ENCODE results near the gene CDH16.

The CDH16 gene

DNA sequence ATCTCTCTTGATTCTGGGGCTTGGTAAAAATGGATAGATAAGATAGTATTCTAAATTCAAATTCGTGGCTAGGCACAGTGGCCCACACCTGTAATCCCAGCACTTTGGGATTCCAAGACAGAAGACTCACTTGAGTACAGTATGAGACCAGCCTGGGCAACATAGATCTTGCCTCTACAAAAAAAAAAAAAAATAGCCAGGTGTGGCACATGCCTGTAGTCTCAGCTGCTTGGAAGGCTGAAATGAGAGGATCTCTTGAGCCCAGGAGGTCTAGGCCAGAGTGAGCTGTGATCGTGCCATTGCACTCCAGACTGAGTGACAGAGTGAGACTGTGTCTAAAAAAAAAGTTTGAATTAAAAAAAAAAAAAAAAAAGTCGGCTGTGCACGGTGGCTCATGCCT, 29.1 kb downstream of the CDH16 start:
- TF ChIP-seq, protein P1, sequence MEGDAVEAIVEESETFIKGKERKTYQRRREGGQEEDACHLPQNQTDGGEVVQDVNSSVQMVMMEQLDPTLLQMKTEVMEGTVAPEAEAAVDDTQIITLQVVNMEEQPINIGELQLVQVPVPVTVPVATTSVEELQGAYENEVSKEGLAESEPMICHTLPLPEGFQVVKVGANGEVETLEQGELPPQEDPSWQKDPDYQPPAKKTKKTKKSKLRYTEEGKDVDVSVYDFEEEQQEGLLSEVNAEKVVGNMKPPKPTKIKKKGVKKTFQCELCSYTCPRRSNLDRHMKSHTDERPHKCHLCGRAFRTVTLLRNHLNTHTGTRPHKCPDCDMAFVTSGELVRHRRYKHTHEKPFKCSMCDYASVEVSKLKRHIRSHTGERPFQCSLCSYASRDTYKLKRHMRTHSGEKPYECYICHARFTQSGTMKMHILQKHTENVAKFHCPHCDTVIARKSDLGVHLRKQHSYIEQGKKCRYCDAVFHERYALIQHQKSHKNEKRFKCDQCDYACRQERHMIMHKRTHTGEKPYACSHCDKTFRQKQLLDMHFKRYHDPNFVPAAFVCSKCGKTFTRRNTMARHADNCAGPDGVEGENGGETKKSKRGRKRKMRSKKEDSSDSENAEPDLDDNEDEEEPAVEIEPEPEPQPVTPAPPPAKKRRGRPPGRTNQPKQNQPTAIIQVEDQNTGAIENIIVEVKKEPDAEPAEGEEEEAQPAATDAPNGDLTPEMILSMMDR (IDR thresholded peaks at IDR 0.05; ENCODE audit: low read depth, low read length), result no peak
- in situ Hi-C loops (cut with HindIII; ENCODE audit: low sequenced_read_pairs), result no loop called here
- no peak overlapping the region for H3K4me3 ChIP-seq (ENCODE audit: low read depth, low read length)
- no peak for DNase-seq (ENCODE audit: low read depth, low spot score)

DNA sequence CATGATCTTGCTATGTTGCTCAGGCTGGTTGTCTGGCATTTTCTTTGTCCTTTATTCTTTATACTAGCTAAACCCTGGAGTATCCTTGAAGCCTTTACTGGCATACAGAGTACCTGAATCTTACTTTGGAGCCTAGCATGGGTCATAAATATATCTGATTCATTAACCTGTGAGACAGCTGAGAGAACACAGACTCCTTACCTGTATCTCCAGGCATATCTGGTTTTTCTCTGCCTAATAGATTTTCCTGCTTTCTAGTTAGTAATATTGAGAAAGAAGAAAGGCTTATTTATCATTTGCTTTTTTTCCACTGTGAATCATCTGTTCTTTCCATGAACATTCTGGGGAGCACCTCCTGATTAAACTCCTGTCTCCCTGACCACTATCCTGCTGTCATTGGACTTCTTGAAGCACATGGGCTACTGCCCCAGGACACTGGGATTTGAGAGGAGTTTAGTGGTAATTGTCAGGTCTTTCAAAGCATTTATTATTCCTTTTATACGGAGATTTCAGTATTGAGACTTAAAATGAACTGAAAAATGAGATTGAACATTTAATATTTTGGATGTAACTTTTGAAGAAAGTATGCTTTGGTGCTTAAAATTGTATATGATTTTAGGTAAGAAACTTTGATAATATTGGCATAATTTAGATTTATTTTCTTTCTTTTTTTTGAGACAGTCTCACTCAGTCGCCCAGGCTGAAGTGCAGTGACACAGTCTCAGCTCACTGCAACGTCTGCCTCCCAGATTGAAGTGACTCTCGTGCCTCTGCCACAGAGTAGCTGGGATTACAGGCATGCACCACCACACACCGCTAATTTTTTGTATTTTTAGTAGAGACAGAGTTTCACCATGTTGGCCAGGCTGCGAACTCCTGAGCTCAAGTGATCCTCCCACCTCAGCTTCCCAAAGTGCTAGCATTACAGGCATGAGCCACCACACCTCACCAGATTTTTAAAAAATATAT, 29.8 kb downstream of the CDH16 start:
- in situ Hi-C loops (cut with HindIII; ENCODE audit: low sequenced_read_pairs), result no loop called here
- H3K4me3 ChIP-seq (ENCODE audit: low read depth, low read length), result no peak overlapping the region
- TF ChIP-seq, protein P1 (IDR thresholded peaks at IDR 0.05; ENCODE audit: low read depth, low read length), result no peak
- no peak for DNase-seq (ENCODE audit: low read depth, low spot score)

DNA sequence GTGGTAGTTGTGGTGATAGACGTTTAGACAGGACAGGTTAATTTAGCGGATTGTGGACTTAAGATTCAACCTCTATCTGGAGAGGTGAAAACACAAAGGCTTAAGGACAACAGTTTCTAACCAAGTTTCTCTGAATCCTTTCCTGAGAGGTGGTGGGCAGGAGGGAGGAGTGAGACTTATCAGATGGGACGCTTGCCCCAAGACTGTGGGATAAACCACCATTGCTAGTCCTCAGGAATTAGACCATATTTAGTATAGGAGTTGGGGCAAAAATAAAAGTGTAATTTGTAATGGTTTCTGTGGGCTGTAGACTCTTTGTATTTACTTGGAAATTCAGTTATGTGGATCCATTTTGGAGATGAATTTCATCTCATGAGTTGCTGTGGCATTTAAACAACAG, 31.8 kb downstream of the CDH16 start:
- no peak overlapping the region for H3K4me3 ChIP-seq (ENCODE audit: low read depth, low read length)
- in situ Hi-C loops (cut with HindIII; ENCODE audit: low sequenced_read_pairs), result no loop called here
- peak; percentile 60 for DNase-seq (ENCODE audit: low read depth, low spot score)
- TF ChIP-seq, protein P1 (IDR thresholded peaks at IDR 0.05; ENCODE audit: low read depth, low read length), result no peak

DNA sequence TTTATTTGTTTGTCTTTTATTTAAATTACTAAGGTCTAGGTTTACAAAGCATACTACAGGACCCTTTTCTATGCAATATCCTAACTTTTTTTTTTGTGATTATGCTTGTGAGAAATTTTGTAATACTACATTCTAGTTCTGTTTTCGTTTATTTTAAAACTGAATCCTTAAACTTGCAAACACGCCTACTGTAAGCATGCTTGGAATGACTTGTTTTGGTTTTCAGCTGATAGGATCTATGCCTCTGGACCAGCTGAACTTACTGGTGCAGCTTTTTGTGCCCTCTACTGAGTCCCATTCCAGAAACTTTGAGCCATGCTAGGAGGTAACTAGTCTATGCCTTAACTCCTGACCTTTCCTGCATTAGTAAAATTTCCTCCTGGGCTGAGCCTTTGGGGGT, 32.4 kb downstream of the CDH16 start:
- H3K4me3 ChIP-seq (ENCODE audit: low read depth, low read length), result no peak overlapping the region
- DNase-seq (ENCODE audit: low read depth, low spot score), result no peak
- in situ Hi-C loops (cut with HindIII; ENCODE audit: low sequenced_read_pairs), result no loop called here
- TF ChIP-seq, protein P1 (IDR thresholded peaks at IDR 0.05; ENCODE audit: low read depth, low read length), result no peak

DNA sequence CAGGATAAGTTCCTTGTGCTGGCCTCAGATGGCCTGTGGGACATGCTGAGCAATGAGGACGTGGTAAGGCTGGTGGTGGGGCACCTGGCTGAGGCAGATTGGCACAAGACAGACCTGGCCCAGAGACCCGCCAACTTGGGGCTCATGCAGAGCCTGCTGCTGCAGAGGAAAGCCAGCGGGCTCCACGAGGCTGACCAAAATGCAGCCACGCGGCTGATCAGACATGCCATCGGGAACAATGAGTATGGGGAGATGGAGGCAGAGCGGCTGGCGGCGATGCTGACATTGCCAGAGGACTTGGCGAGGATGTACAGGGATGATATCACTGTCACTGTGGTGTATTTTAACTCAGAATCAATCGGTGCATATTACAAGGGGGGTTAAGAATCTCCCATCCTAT, 33.2 kb downstream of the CDH16 start:
- DNase-seq (ENCODE audit: low read depth, low spot score), result no peak
- TF ChIP-seq, protein P1 (IDR thresholded peaks at IDR 0.05; ENCODE audit: low read depth, low read length), result no peak
- in situ Hi-C loops (cut with HindIII; ENCODE audit: low sequenced_read_pairs), result no loop called here
- no peak overlapping the region for H3K4me3 ChIP-seq (ENCODE audit: low read depth, low read length)

DNA sequence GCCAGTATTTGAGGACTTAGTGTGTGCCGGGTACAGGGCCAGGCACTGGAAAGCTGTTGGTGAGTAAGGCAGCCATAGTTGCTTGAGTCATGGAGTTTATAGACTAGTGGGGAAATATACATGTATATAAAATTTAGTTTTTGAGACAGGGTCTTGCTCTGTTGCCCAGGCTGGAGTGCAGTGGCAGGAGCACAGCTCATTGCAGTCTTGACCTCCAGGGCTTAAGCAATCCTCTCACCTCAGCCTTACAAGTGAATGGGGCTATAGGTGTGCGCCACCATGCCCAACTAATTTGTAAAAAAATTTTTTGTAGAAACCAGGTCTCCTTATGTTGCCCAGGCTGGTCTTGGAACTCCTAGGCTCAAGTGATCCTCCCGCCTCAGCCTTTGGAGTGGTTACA, 36.0 kb downstream of the CDH16 start:
- TF ChIP-seq, protein P1 (IDR thresholded peaks at IDR 0.05; ENCODE audit: low read depth, low read length), result no peak
- H3K4me3 ChIP-seq (ENCODE audit: low read depth, low read length), result no peak overlapping the region
- in situ Hi-C loops (cut with HindIII; ENCODE audit: low sequenced_read_pairs), result no loop called here
- no peak for DNase-seq (ENCODE audit: low read depth, low spot score)
